ENCODE measurements around the gene SOAT2. TPM values are rescaled to one million over a fixed set of nuclear protein-coding genes. Genes with fewer than 3 reads are reported as not detected.

SOAT2 gene
- total RNA-seq, 1 donor from 2014 or later, result not detected

Other genes with a start within 250 kb of the SOAT2 start
- gene KRT8, start 198.4 kb upstream of the SOAT2 start, total RNA-seq, result 11.3 and 12.6 TPM in 2 replicates
- gene KRT18, start 154.4 kb upstream of the SOAT2 start, total RNA-seq, result 139 and 162 TPM in 2 replicates
- 775 and 904 TPM in 2 replicates for gene EIF4B, start 97.0 kb upstream of the SOAT2 start, total RNA-seq
- gene TNS2, start 53.4 kb upstream of the SOAT2 start, total RNA-seq, result 15.9 and 18.3 TPM in 2 replicates
- 8.9 and 12.9 TPM in 2 replicates for gene SPRYD3, start 24.1 kb upstream of the SOAT2 start, total RNA-seq
- gene IGFBP6, start 5.8 kb upstream of the SOAT2 start, total RNA-seq, result 2.2 and 16.6 TPM in 2 replicates
- 9.6 and 12.1 TPM in 2 replicates for gene ZNF740, start 77.2 kb downstream of the SOAT2 start, total RNA-seq
- 2.6 and 6.0 TPM in 2 replicates for gene CSAD, start 77.4 kb downstream of the SOAT2 start, total RNA-seq
- not detected in 2 replicates for gene ITGB7, start 103.8 kb downstream of the SOAT2 start, total RNA-seq
- 5.2 and 10.9 TPM in 2 replicates for gene RARG, start 128.7 kb downstream of the SOAT2 start, total RNA-seq
- 0.99 and 3.7 TPM in 2 replicates for gene ESPL1, start 164.8 kb downstream of the SOAT2 start, total RNA-seq
- gene PFDN5, start 192.1 kb downstream of the SOAT2 start, total RNA-seq, result 412 and 577 TPM in 2 replicates
- gene MYG1, start 196.2 kb downstream of the SOAT2 start, total RNA-seq, result 31.6 and 35.9 TPM in 2 replicates
- 23.8 and 24.6 TPM in 2 replicates for gene AAAS, start 218.1 kb downstream of the SOAT2 start, total RNA-seq
- gene SP7, start 232.9 kb downstream of the SOAT2 start, total RNA-seq, result not detected in 2 replicates